ENCODE results near the gene GMFB.

GMFB gene

DNA sequence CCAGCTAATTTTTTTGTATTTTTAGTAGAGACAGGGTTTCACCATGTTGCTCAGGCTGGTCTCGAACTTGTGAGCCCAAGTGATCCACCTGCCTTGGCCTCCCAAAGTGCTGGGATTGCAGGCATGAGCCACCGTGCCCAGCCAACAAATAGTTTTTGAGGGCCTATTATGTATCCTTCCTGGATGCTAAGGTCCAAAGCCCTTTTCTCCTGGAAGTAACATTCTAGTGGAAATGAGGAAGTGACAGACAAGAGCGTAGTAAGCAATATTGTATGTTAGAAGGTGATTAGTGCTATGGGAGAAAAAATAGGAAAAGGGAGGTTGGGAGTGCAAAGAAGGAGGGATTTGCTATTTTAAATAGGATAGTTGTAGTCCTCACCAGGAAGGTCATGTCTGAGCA is 12.0 kb upstream of the GMFB start:
- CTCF ChIA-PET: interaction anchor here (0.9 to 10.3 kb wide), 5 partner anchors 9 to 273 kb away, joined by 3 to 113 read pairs (median 4); partner anchors contain the start of genes CGRRF1, GMFB and SAMD4A
- no peak overlapping the region for H3K4me3 ChIP-seq (ENCODE audit: low read depth, low read length)
- POLR2A ChIA-PET: no interaction called here

GRCh38 chr14:54498579-54498978 is 9.8 kb upstream of the GMFB start:
- POLR2A ChIA-PET: no interaction called here

More for the DNA sequence above, 12.0 kb upstream of the GMFB start:
- TF ChIP-seq, protein P1, sequence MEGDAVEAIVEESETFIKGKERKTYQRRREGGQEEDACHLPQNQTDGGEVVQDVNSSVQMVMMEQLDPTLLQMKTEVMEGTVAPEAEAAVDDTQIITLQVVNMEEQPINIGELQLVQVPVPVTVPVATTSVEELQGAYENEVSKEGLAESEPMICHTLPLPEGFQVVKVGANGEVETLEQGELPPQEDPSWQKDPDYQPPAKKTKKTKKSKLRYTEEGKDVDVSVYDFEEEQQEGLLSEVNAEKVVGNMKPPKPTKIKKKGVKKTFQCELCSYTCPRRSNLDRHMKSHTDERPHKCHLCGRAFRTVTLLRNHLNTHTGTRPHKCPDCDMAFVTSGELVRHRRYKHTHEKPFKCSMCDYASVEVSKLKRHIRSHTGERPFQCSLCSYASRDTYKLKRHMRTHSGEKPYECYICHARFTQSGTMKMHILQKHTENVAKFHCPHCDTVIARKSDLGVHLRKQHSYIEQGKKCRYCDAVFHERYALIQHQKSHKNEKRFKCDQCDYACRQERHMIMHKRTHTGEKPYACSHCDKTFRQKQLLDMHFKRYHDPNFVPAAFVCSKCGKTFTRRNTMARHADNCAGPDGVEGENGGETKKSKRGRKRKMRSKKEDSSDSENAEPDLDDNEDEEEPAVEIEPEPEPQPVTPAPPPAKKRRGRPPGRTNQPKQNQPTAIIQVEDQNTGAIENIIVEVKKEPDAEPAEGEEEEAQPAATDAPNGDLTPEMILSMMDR (IDR thresholded peaks at IDR 0.05; ENCODE audit: insufficient read depth, low read length, missing control alignments): no peak
- no peak for DNase-seq (ENCODE audit: low read depth, low spot score)

DNA sequence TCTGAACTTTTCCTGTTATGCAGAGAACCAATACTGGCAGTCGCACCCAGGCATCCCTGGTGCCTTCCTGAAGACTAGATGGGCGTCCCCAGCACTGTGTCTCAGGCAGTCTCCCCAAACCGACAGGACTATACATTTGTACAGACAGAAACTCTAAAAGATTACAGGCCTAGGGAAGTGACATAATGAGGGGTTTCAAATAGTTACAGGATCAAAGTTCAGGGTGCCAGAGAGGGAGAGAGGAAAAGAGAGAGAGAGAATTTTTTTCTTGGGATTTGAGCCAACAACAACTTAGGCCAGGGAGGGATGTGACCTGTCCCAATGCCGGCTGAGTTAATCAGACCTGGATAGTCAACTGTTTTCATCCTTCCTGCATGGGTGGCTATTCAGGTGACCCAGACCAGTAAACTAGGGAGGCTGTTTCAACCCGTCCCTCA is 9.3 kb upstream of the GMFB start:
- H3K4me3 ChIP-seq (ENCODE audit: low read depth, low read length): no peak overlapping the region
- CTCF ChIA-PET: interaction anchor here (1.6 kb wide), 1 partner anchor 11 kb away, joined by 6 read pairs; the partner anchor contains the start of gene CGRRF1
- DNase-seq (ENCODE audit: low read depth, low spot score): no peak
- POLR2A ChIA-PET: no interaction called here
- TF ChIP-seq, protein P1 (IDR thresholded peaks at IDR 0.05; ENCODE audit: insufficient read depth, low read length, missing control alignments): no peak

More at GRCh38 chr14:54498579-54498978, 9.8 kb upstream of the GMFB start:
- TF ChIP-seq, protein P1 (IDR thresholded peaks at IDR 0.05; ENCODE audit: insufficient read depth, low read length, missing control alignments): no peak
- DNase-seq (ENCODE audit: low read depth, low spot score): no peak
- no peak overlapping the region for H3K4me3 ChIP-seq (ENCODE audit: low read depth, low read length)
- CTCF ChIA-PET: interaction anchor here (0.7 to 1.6 kb wide), 2 partner anchors 8 to 11 kb away, joined by 4 to 6 read pairs; partner anchors contain the start of gene CGRRF1

DNA sequence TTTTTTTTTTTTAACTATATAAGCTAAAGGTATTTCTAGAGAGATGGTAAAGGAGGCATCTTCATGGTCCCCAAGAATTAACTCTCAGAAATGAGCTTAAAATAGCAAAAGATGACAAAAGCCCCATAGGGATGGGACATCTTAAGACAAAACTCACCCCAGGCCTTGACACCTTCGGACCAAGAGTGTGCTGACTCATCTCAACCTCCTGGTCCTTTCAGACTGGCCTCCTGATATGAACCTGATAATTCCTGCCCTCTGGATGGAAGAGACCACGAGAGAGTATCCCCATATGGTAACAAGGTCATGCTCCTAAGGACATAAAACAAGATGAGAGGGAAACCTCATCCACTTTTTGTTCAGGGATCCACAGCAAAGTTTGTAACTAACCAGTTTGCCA is 8.4 kb upstream of the GMFB start:
- POLR2A ChIA-PET: no interaction called here
- no peak overlapping the region for H3K4me3 ChIP-seq (ENCODE audit: low read depth, low read length)
- no peak for DNase-seq (ENCODE audit: low read depth, low spot score)
- CTCF ChIA-PET: interaction anchor here (0.7 to 2.5 kb wide), 3 partner anchors 8 to 572 kb away, joined by 3 to 7 read pairs (median 4); partner anchors contain the start of genes CGRRF1 and GMFB
- TF ChIP-seq, protein P1 (IDR thresholded peaks at IDR 0.05; ENCODE audit: insufficient read depth, low read length, missing control alignments): no peak

DNA sequence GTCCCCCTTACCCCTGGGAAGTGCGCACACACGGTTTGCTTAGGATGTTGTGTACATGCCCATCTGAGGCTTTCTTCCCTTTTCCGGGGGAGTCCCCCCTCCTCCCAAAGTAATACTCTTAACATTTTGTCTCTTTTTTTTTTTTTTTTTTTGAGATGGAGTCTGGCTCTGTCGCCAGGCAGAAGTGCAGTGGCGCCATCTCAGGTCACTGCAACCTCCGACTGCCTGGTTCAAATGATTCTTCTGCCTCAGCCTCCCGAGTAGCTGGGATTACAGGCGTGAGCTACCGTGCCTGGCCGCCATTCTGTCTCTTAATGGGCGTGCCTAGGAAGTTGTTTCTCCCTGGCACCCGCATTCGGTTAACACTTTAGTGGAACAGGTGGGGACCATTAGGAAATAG is 4.5 kb upstream of the GMFB start:
- no peak overlapping the region for H3K4me3 ChIP-seq (ENCODE audit: low read depth, low read length)
- ChIA-PET CTCF (interaction anchor here (1.7 to 10.5 kb wide), 2 partner anchors 13 to 314 kb away, joined by 4 to 113 read pairs; partner anchors contain the start of gene CGRRF1), POLR2A (no interaction called here)
- DNase-seq (ENCODE audit: low read depth, low spot score): no peak
- TF ChIP-seq, protein P1 (IDR thresholded peaks at IDR 0.05; ENCODE audit: insufficient read depth, low read length, missing control alignments): no peak

DNA sequence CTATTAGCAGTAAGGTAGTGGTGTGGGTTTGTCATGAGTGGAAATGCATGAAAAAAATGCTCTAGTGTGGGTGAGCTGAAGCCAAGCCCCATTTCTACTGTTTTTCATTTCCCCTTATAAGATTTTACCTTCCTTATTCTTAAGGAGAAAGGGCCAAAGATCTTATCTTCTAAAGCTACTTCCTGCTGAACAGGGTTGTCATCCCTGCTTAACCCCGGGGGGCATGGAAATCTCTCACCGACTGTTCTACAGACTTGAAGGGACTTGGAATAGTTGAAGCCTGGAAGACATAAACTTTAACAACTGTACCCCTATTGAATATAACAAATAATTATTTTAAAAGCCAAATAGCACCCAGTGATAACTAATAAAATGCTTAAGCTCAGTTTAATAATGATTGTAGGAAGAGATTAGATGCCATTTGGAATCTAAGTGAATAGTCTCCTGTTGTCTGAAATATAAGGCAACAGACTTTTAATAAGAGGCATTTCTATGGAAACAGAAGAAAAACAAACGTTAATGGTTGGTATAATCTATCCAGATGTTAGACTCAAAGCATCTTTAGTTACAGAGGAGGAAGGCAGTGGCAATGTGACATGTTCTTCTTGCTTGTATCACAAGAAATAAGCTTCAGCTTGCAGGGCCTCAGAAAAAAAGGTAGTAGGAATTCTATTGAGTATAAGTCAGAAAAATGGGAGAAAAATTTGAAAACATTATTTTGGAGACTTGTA is 1.8 kb upstream of the GMFB start:
- no peak overlapping the region for H3K4me3 ChIP-seq (ENCODE audit: low read depth, low read length)
- ChIA-PET POLR2A (no interaction called here), CTCF (interaction anchor here (0.8 to 10.5 kb wide), 4 partner anchors 8 to 41 kb away, joined by 3 to 113 read pairs (median 4); partner anchors contain the start of gene CGRRF1)
- TF ChIP-seq, protein P1 (IDR thresholded peaks at IDR 0.05; ENCODE audit: insufficient read depth, low read length, missing control alignments): no peak
- no peak for DNase-seq (ENCODE audit: low read depth, low spot score)
